H4 (cell line): ENCODE measurements around the gene RIPOR2. TPM values are rescaled to one million over a fixed set of nuclear protein-coding genes. Genes with fewer than 3 reads are reported as not detected.
A peak's percentile ranks its signal among the peaks of the same experiment; 100 is the strongest.
"Not testable (repeated sequence)": the region's sequence is repeated elsewhere in the genome, so short reads cannot be mapped to it uniquely, and the experiment has no call there.

ENCODE experiments used
- DNase-seq: peaks from one replicate; pipeline ENCODE4 v3.0.0-alpha.2; 2015; ENCODE audit warnings: low spot score
- total RNA-seq: library from RNA; depleted of rRNA; stranded (reverse); fragments of >200 nt; shearing (Covaris generic); gene quantifications from 2 replicates; pipeline ENCODE4 v1.2.3, GENCODE V29; 2014

RIPOR2 gene
- total RNA-seq, 1 experiment from 2014 or later: not detected

DNA sequence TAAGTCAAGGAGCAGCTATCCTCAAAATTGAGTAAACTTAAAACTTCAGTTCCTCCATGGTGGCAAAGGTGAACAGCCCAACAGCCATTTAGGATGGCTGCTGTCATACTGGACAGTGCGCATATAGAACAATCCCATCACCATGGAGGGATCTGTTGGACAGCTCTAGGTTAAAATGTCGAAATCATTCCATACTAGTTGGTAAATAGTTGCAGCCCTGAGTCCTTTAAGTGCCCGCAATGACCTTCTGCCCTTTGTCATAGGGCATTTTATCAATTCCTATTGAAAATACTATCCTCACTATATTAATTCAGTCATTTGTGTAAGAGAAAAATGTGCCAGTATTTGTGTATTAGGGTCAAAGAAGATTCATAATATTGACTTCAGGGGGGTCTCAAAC is 128.2 kb downstream of the RIPOR2 start:
- DNase-seq: no peak

GRCh38 chr6:24802271-24803059 is 133.3 kb downstream of the RIPOR2 start:
- no peak for DNase-seq

GRCh38 chr6:24799541-24799915 is 136.2 kb downstream of the RIPOR2 start:
- no peak for DNase-seq

DNA sequence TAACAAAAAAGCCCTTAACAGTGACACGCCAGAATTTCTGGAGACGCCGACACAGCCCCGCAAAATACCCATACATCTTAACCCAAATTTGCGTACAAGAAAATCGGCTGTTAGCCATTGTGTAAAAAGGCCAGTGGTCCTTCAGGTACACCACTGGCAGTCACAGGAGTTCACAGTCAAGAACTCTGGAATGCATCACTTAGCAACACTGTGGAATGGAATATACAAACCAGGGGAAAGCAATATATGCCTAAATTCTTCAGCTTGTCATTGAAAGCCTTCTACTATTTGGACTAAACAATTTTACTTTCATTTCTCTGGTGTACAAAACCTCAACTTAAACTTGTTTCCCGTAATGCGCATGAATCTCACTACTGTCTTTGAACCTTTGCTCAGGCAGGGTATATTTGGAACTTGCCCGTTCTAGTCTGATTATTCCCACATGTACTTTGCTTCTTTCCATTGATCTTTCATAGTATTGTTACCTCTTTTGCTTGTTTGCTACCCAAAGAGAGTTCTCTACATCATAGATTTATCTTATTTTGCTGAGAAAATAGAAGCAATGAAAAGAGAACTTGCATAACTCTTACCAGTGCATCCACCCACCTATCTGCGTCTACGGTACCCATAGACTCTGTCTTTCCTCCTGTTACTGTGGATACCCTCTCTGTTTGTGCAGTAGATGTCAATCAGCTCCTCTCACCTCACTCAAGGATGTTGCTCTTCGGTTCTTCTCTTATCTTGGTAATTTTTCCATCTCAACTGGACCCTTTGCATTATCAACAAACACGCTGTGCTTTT is 136.8 kb downstream of the RIPOR2 start, which contains the start of gene ARMH2:
TSS of gene ARMH2 (minus strand) at position 178 of the 801 bp plus-strand sequence. CDS start at position 118, 60 bp downstream.
- no peak for DNase-seq

- no peak for DNase-seq
These were observed 138.1 kb downstream of the RIPOR2 start for GRCh38 chr6:24797596-24798216.

DNA sequence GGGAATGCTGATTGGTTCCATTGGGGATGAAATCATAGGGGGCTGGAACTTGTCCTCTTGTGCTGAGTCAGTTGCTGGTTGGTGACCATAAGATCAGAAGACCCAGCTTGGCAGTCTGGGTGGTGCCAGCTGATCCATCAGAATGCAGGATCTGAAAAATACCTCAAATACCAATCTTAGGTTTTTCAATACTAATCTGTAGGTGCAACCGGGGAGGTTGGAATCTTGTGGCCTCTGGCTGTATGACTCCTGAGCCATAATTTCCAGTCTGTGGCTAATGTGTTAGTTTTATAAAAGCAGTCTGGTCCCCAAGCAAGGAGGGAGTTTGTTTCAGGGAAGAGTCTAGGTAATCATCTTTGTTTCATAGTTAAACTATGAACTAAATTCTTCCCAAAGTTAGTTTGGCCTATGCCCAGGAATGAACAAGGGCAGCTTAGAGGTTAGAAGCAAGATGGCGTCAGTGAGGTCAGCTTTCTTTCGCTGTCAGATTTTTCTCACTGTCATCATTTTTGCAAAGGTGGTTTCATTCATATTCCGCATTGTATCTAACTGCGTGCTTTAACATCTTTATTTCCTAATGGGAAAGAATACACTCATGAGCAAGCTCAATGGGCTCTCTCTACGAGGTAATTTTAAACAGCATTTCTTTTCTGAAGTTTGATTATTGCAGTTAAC is 139.0 kb downstream of the RIPOR2 start:
- no peak for DNase-seq

DNA sequence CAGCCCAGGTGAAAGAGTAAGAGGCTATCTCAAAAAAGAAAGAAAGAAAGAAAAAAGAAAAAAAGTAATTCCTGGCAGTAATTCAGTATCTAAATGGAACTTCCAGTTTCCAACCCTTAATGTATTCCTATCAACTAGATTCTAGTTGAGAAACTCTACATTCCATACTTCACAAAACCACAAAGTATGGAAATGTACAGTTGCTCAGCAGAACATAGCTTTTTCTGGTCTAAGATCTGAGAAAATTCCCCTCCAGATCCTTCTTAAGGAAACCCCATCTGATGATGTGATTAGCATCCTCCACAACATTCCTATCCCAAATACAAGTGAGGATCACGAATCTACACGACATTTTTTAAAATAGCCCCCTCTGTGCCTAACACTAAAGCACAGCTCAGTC is 140.7 kb downstream of the RIPOR2 start:
- no peak for DNase-seq

DNA sequence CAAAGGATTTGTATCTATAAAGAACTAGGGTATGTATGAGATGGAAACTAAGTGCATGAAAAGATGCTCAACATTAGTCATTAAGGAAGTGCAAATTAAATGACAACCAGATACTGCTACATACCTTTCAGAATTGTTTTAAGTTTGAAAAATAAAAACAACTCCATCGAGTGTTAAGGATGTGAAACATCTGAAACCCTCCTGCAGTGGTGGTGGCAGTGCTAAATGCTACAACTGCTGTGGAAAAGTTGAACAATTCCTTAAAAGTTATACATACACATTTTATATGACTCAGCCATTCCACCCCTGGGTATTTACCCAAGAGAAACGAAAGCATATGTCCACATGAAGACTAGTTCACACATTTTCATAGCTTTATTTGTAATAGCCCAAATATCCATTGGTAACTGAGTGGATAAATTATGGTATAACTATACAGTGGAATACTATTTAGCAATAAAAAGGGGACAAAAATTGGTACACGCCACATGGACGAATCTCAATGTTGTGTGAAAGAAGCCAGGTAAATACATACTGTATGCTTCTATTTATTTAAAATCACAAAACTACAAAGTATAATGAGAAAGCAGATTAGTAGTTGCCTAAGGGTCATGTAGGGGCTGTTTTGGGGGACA is 147.6 kb downstream of the RIPOR2 start:
- no peak for DNase-seq

- no peak for DNase-seq
These were observed 155.6 kb downstream of the RIPOR2 start for GRCh38 chr6:24780206-24780605.

- DNase-seq: no peak
These were observed 156.2 kb downstream of the RIPOR2 start for GRCh38 chr6:24779416-24780016.

GRCh38 chr6:24778878-24779277 is 156.9 kb downstream of the RIPOR2 start:
- no peak for DNase-seq

DNA sequence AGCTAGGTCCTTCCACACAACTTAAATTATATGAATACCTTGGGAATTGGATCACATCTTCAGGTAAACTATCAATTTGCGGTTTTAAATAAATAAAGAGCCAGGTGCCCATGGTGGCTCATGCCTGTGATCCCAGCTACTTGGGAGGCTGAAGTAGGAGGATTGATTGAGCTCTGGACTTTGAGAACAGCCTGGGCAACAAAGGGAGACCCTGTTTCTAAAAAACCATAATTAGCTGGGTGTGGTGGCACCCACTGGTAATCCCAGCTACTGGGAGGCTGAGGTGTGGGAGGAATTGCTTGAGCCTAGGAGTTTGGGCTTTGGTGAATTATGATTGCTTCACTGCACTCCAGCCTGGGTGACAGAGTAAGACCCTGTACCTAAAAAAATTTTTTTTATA is 157.6 kb downstream of the RIPOR2 start:
- no peak for DNase-seq

DNA sequence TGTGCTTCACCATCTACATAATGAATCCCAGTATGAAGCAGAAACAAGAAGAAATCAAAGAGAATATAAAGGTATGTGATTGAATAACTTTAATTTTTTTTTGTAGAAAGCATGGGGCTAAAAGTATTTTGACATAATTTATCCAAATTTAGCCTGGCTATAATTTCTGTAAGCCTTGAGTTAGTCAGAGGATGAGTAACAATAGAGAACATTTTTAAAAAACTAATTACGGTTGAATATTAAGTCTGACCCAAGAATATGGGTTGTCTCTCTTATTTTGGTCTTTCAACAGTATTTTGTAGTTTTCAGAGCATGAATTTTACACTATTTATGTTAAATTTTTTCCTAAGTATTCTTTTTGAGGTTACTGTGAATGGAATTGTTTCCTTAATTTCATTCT is 158.5 kb downstream of the RIPOR2 start:
- DNase-seq: no peak

DNA sequence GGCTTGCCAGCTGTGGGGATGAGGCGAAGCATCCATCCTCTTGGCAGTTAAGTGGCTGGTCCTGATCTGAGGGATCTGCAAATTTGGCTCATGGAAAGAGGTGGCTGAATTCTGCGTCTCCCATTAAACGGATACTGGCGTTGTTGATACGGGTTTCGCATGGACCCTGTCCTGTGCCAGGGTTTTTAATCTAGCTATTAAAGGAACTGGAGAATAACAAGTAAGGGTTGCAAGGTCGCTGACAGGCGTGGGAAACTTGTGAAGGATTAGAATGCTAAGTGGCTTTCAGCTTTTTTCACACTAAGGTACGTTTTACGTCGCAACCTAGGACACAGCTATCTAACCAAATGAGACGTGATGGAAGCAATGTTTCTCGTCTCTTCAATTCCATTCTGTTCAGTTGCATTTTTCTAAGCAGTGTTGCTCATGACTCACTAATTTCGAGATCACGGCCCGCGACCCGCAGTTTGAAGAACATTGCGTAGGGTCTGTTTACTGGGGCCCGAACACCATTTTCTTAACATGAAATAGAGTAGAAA is 160.2 kb downstream of the RIPOR2 start:
- no peak for DNase-seq

GRCh38 chr6:24774696-24775519 is 160.9 kb downstream of the RIPOR2 start, which contains the start of gene GMNN:
Gene GMNN (plus strand): TSS chr6:24774937. CDS start chr6:24777247, 2,310 bp downstream.
- peak; percentile 90 for DNase-seq

DNA sequence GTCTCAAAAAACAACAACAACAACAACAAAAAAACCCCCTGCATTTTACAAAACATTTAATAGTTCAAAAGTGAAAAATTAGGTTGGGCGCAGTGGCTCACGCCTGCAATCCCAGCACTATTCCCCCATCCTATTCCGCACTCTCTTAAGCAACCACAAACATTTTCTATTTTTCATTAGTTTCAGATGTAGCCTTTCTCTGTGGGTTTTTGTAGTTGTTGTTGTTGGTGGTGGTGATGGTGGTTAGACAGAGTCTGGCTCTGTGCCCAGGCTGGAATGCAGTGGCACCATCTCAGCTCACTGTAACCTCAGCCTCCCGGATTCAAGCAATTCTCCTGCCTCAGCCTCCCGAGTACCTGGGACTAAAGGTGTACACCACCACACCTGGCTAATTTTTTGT is 167.4 kb downstream of the RIPOR2 start:
- peak; percentile 54 for DNase-seq

DNA sequence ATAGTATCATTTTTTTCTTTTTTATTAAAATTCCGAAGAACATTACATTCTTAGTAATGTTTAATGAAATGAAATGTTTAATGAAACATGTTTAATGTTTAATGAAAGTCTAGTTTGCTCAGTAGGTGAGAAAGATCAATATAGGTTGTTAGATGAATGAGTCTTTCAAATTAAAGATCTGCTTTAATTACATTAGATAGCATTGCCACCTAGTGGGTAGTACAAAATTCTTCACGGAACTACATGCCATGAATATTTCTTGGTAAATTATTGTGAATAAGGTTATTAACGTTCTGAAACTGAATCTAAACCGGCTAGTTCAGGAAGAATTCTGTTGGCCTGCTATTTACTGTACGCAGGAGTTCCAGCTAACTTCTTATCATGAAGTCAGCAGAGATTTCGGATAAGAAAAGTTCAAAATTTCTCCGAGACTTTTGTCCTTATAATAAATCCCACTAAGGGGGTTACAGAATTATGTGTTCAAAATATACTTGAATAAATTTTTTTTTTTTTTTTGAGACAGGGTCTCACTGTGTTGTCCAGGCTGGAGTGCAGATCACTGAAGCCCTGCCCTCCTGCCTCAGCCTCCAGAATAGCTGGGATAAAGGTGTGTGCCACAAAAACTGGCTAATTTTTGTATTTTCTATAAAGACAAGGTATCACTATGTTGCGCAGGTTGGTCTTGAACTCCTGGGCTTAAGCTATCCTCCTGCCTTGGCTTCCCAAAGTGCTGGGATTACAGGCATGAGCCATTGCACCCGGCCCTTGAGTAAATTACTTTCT is 168.9 kb downstream of the RIPOR2 start:
- DNase-seq: peak; percentile 35

DNA sequence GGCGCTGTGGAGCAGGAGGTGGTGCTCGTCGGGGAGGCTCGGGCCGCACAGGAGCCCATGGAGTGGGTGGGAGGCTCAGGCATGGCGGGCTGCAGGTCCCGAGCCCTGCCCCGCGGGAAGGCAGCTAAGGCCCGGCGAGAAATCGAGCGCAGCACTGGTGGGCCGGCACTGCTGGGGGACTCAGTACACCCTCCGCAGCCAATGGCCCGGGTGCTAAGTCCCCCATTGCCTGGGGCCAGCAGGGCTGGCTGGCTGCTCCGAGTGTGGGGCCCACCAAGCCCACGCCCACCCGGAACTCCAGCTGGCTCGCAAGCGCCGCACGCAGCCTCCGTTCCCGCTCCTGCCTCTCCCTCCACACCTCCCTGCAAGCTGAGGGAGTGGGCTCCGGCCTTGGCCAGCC is 169.8 kb downstream of the RIPOR2 start:
- DNase-seq: not testable (repeated sequence)
